Rectal smooth muscle tissue (tissue), 1 donor: ENCODE measurements around the gene CDK8.
A peak's percentile ranks its signal among the peaks of the same experiment; 100 is the strongest.

ENCODE experiments used
- H3K27ac ChIP-seq: one replicate; pipeline ENCODE4 v1.7.0; 2013; ENCODE audit warnings: low read depth, low read length, inconsistent platforms
- H3K27me3 ChIP-seq: one replicate; pipeline ENCODE4 v1.7.0; 2013; ENCODE audit warnings: low read length; ENCODE audit not compliant: control insufficient read depth, insufficient read depth
- H3K36me3 ChIP-seq: one replicate; pipeline ENCODE4 v1.7.0; 2013; ENCODE audit warnings: low read length; ENCODE audit not compliant: control insufficient read depth, insufficient read depth
- H3K4me1 ChIP-seq: one replicate; pipeline ENCODE4 v1.7.0; 2013; ENCODE audit warnings: low read length; ENCODE audit not compliant: control insufficient read depth, insufficient read depth
- H3K4me3 ChIP-seq: one replicate; pipeline ENCODE4 v1.7.0; 2013; ENCODE audit warnings: low read length
- H3K9ac ChIP-seq: one replicate; pipeline ENCODE4 v1.7.0; 2013; ENCODE audit warnings: low read length

Gene CDK8

GRCh38 chr13:26406791-26407190 is 152.9 kb downstream of the CDK8 start:
- no peaks in the 10 kb centered on the region for H3K4me1 ChIP-seq
- H3K36me3 ChIP-seq: peaks cover 8% of the 10 kb centered on the region
- H3K9ac ChIP-seq: no peak overlapping the region
- H3K4me3 ChIP-seq: no peak overlapping the region
- H3K27me3 ChIP-seq: no peaks in the 10 kb centered on the region
- H3K27ac ChIP-seq: no peak overlapping the region

GRCh38 chr13:26411206-26411605 is 157.3 kb downstream of the CDK8 start:
- Histone ChIP-seq H3K4me1 (no peaks in the 10 kb centered on the region), H3K36me3 (peaks cover 3% of the 10 kb centered on the region), H3K9ac (no peak overlapping the region), H3K4me3 (no peak overlapping the region), H3K27me3 (no peaks in the 10 kb centered on the region), H3K27ac (no peak overlapping the region)

- H3K36me3 ChIP-seq: no peaks in the 10 kb centered on the region
- no peaks in the 10 kb centered on the region for H3K4me1 ChIP-seq
- no peak overlapping the region for H3K27ac ChIP-seq
- H3K9ac ChIP-seq: no peak overlapping the region
- no peaks in the 10 kb centered on the region for H3K27me3 ChIP-seq
- no peak overlapping the region for H3K4me3 ChIP-seq
These were observed 158.3 kb downstream of the CDK8 start for GRCh38 chr13:26412263-26412662.

- H3K4me3 ChIP-seq: no peak overlapping the region
- H3K27me3 ChIP-seq: no peaks in the 10 kb centered on the region
- H3K36me3 ChIP-seq: no peaks in the 10 kb centered on the region
- no peak overlapping the region for H3K9ac ChIP-seq
- no peaks in the 10 kb centered on the region for H3K4me1 ChIP-seq
- H3K27ac ChIP-seq: no peak overlapping the region
These were observed 159.2 kb downstream of the CDK8 start for GRCh38 chr13:26412936-26413716.

- peaks cover 34% of the 10 kb centered on the region for H3K4me1 ChIP-seq
- peak overlapping the region; percentile 47 for H3K27ac ChIP-seq
These were observed 166.5 kb downstream of the CDK8 start for GRCh38 chr13:26420282-26420960.

GRCh38 chr13:26422036-26422435 is 168.1 kb downstream of the CDK8 start:
- Histone ChIP-seq H3K27me3 (no peaks in the 10 kb centered on the region), H3K27ac (peak overlapping the region; percentile 46), H3K4me3 (no peak overlapping the region), H3K36me3 (no peaks in the 10 kb centered on the region), H3K4me1 (peaks cover 48% of the 10 kb centered on the region), H3K9ac (no peak overlapping the region)

More at GRCh38 chr13:26420282-26420960, 166.5 kb downstream of the CDK8 start:
- Histone ChIP-seq H3K36me3 (no peaks in the 10 kb centered on the region), H3K27me3 (no peaks in the 10 kb centered on the region), H3K9ac (no peak overlapping the region), H3K4me3 (no peak overlapping the region)

- Histone ChIP-seq H3K4me3 (no peak overlapping the region), H3K36me3 (no peaks in the 10 kb centered on the region), H3K27me3 (no peaks in the 10 kb centered on the region), H3K9ac (no peak overlapping the region), H3K4me1 (peaks cover 48% of the 10 kb centered on the region), H3K27ac (peak overlapping the region; percentile 98)
These were observed 169.7 kb downstream of the CDK8 start for GRCh38 chr13:26423629-26424028.

- Histone ChIP-seq H3K27me3 (no peaks in the 10 kb centered on the region), H3K4me3 (peak overlapping the region; percentile 19), H3K27ac (peak overlapping the region; percentile 98), H3K36me3 (no peaks in the 10 kb centered on the region), H3K9ac (no peak overlapping the region), H3K4me1 (peaks cover 48% of the 10 kb centered on the region)
These were observed 170.3 kb downstream of the CDK8 start for GRCh38 chr13:26424181-26424580.

GRCh38 chr13:26425443-26426358 is 171.8 kb downstream of the CDK8 start:
- peak overlapping the region; percentile 98 for H3K27ac ChIP-seq

GRCh38 chr13:26433776-26434175 is 179.8 kb downstream of the CDK8 start:
- H3K9ac ChIP-seq: no peak overlapping the region
- H3K27me3 ChIP-seq: no peaks in the 10 kb centered on the region
- peak overlapping the region; percentile 72 for H3K27ac ChIP-seq
- no peaks in the 10 kb centered on the region for H3K36me3 ChIP-seq
- peaks cover 15% of the 10 kb centered on the region for H3K4me1 ChIP-seq
- H3K4me3 ChIP-seq: no peak overlapping the region

More at GRCh38 chr13:26425443-26426358, 171.8 kb downstream of the CDK8 start:
- no peaks in the 10 kb centered on the region for H3K27me3 ChIP-seq
- H3K4me3 ChIP-seq: no peak overlapping the region
- H3K9ac ChIP-seq: no peak overlapping the region
- H3K4me1 ChIP-seq: peaks cover 46% of the 10 kb centered on the region
- H3K36me3 ChIP-seq: no peaks in the 10 kb centered on the region

- no peak overlapping the region for H3K9ac ChIP-seq
- no peak overlapping the region for H3K27ac ChIP-seq
- no peaks in the 10 kb centered on the region for H3K36me3 ChIP-seq
- no peak overlapping the region for H3K4me3 ChIP-seq
- peaks cover 15% of the 10 kb centered on the region for H3K4me1 ChIP-seq
- no peaks in the 10 kb centered on the region for H3K27me3 ChIP-seq
These were observed 181.2 kb downstream of the CDK8 start for GRCh38 chr13:26435171-26435570.

- H3K27me3 ChIP-seq: no peaks in the 10 kb centered on the region
- H3K4me1 ChIP-seq: peaks cover 15% of the 10 kb centered on the region
- no peak overlapping the region for H3K9ac ChIP-seq
- no peak overlapping the region for H3K4me3 ChIP-seq
- H3K36me3 ChIP-seq: no peaks in the 10 kb centered on the region
- no peak overlapping the region for H3K27ac ChIP-seq
These were observed 181.7 kb downstream of the CDK8 start for GRCh38 chr13:26435646-26436045.
